Aorta (tissue), 5 donors: ENCODE data around the gene ANKRD13B. TPM values are rescaled to one million over a fixed set of nuclear protein-coding genes. Genes with fewer than 3 reads are reported as not detected.

Source experiments
- ATAC-seq: fragments of 200-7000 bp; cut with Tn5 transposase; one replicate; pipeline ENCODE4 v1.9.1; 2022; ENCODE audit warnings: moderate library complexity; ENCODE audit not compliant: low FRiP score
- DNase-seq, 2 donors: peaks; one replicate each; pipeline ENCODE4 v3.0.0-alpha.2; 2020
- H3K27ac ChIP-seq, 2 donors: one replicate each; pipeline ENCODE4 v1.5.1; 2013; ENCODE audit warnings: low read length in 2 of 2, mild to moderate bottlenecking in 2 of 2, moderate library complexity in 2 of 2, control low read depth in 1 of 2, inconsistent platforms in 1 of 2, low read depth in 1 of 2
- H3K27me3 ChIP-seq, 2 donors: one replicate each; pipeline ENCODE4 v1.6.1; 2013; ENCODE audit warnings: control low read depth in 1 of 2, low read length in 1 of 2, mild to moderate bottlenecking in 1 of 2, moderate library complexity in 1 of 2; ENCODE audit not compliant: insufficient read depth in 2 of 2, control insufficient read depth in 1 of 2
- H3K36me3 ChIP-seq, 2 donors: one replicate each; pipeline ENCODE4 v1.6.1; 2013; ENCODE audit warnings: control low read depth in 1 of 2, low read length in 1 of 2, mild to moderate bottlenecking in 1 of 2; ENCODE audit not compliant: insufficient read depth in 2 of 2, control insufficient read depth in 1 of 2
- H3K4me1 ChIP-seq, 2 donors: one replicate each; pipeline ENCODE4 v1.6.1; 2013; ENCODE audit warnings: low read length in 2 of 2, control low read depth in 1 of 2, mild to moderate bottlenecking in 1 of 2, moderate library complexity in 1 of 2; ENCODE audit not compliant: insufficient read depth in 2 of 2, control insufficient read depth in 1 of 2
- H3K4me3 ChIP-seq, 2 donors: one replicate each; pipeline ENCODE4 v1.5.1; 2013; ENCODE audit warnings: low read length in 2 of 2, control low read depth in 1 of 2, mild to moderate bottlenecking in 1 of 2
- H3K9me3 ChIP-seq: one replicate; pipeline ENCODE4 v1.6.1; 2013; ENCODE audit warnings: mild to moderate bottlenecking, low read length; ENCODE audit not compliant: control insufficient read depth
- WGBS, 2 donors: extraction: QIAGEN DNeasy Blood & Tissue Kit; methylation state at CpG; one replicate each; pipeline ENCODE4 v1.1.7; 2013; 5-methylcytosine and 5-hydroxymethylcytosine counted together
- intact Hi-C, 2 donors: fragments of 100-400 bp; cut with DNase I; formaldehyde crosslinking; loops; one replicate each; pipeline versions ENCODE4 v1.14.2 to v1.15.0; 2022
- long read RNA-seq, 2 donors: library from polyadenylated mRNA; unstranded; transcript quantifications; one replicate each; pipeline ENCODE4 v2.0.0, GENCODE V29; 2020 to 2021
- polyA plus RNA-seq, 2 donors: library from polyadenylated mRNA; stranded (reverse); fragments of 200-250 nt; gene quantifications; one replicate each; pipeline ENCODE4 v1.2.3, GENCODE V29; 2013
- total RNA-seq, 2 donors: library from RNA; stranded (reverse); fragmentation: NEBNext Ultra II Directional; extraction: Animal tissue kit (Norgen Biotek cat#: 25700); gene quantifications; one replicate each; pipeline ENCODE4 v1.2.1, GENCODE V29; 2021
- donor health status: healthy with polysubstance abuse.
- donor health status: Bipolar disorder and iron deficiency.
- donor health status: DM: no; HTN: no; CAD: no.
- donor health status: DM: no; HTN: no; CAD: no.
- donor health status: DM: yes; HTN: yes; CAD: no.

Gene ANKRD13B
- 10 to 100 TPM in 1 of 2 donors, 1 to 10 TPM in 1; 5.7 to 19.7 TPM for total RNA-seq
- 10 to 100 TPM in 1 of 2 donors, under 1 TPM in 1; 0.88 to 10.1 TPM for polyA plus RNA-seq
- long read RNA-seq, donor 1, partial matches to known transcripts: 2 of 3 reads
- long read RNA-seq, donor 1, other reads (novel, unspliced or antisense): 1 of 3 reads
- long read RNA-seq, donor 2, partial matches to known transcripts: 0 of 3 reads
- long read RNA-seq, donor 2, other reads (novel, unspliced or antisense): 3 of 3 reads

- no peak for ATAC-seq
- Histone ChIP-seq H3K4me3 (peak within 1 kb of the TSS; percentile 61 to 63), H3K4me1 (peaks cover 0 to 2% of the 10 kb centered on the region in 2 donors), H3K27ac (peak within 1 kb of the TSS in 1 of 2 donors; percentile 74), H3K9me3 (no peaks in the 10 kb centered on the region), H3K36me3 (no peaks in the 10 kb centered on the region), H3K27me3 (no peaks in the 10 kb centered on the region)
- WGBS, 2 donors: 0 to 1% methylated on average over 40 to 96 of the region's 96 CpGs
- DNase-seq: peak; percentile 72 to 87
- intact Hi-C loops: no loop called here
Observed at GRCh38 chr17:29592850-29593551, at the start of gene ANKRD13B. TSS of gene ANKRD13B (plus strand) at chr17:29593132. CDS start at chr17:29593622, 490 bp downstream.

GRCh38 chr17:29544066-29544465 is 48.9 kb upstream of the ANKRD13B start:
- DNase-seq (no peak), ATAC-seq (no peak)
- Histone ChIP-seq H3K4me1 (no peaks in the 10 kb centered on the region), H3K27ac (no peak overlapping the region), H3K4me3 (no peak overlapping the region), H3K36me3 (no peaks in the 10 kb centered on the region), H3K27me3 (no peaks in the 10 kb centered on the region), H3K9me3 (no peaks in the 10 kb centered on the region)
- WGBS, 2 donors: 74 to 77% methylated on average over 4 of the region's 4 CpGs
- intact Hi-C loops: no loop called here

- H3K36me3 ChIP-seq: no peaks in the 10 kb centered on the region
- intact Hi-C loops: no loop called here
- H3K4me3 ChIP-seq: no peak overlapping the region
- H3K27ac ChIP-seq: no peak overlapping the region
- DNase-seq: no peak
- H3K9me3 ChIP-seq: no peaks in the 10 kb centered on the region
- ATAC-seq: no peak
- H3K4me1 ChIP-seq: no peaks in the 10 kb centered on the region
- WGBS, 2 donors: 81 to 89% methylated on average over 1 of the region's 1 CpG
- H3K27me3 ChIP-seq: no peaks in the 10 kb centered on the region
Observed at GRCh38 chr17:29546085-29546484, 46.8 kb upstream of the ANKRD13B start.

- intact Hi-C loops: no loop called here
- Histone ChIP-seq H3K27ac (no peak overlapping the region), H3K27me3 (no peaks in the 10 kb centered on the region), H3K4me3 (no peak overlapping the region), H3K9me3 (no peaks in the 10 kb centered on the region), H3K36me3 (no peaks in the 10 kb centered on the region), H3K4me1 (no peaks in the 10 kb centered on the region)
- DNase-seq (no peak), ATAC-seq (no peak)
- WGBS, 2 donors: 85 to 92% methylated on average over 1 of the region's 1 CpG
Observed at GRCh38 chr17:29546830-29547229, 46.1 kb upstream of the ANKRD13B start.

- 24 to 27% methylated on average over 5 of the region's 5 CpGs for WGBS, 2 donors
- no peak for ATAC-seq
- H3K36me3 ChIP-seq: no peaks in the 10 kb centered on the region
- no peak overlapping the region for H3K27ac ChIP-seq
- H3K4me1 ChIP-seq: no peaks in the 10 kb centered on the region
- DNase-seq: no peak
- no peaks in the 10 kb centered on the region for H3K9me3 ChIP-seq
- H3K4me3 ChIP-seq: no peak overlapping the region
- intact Hi-C loops: no loop called here
- H3K27me3 ChIP-seq: no peaks in the 10 kb centered on the region
Observed at GRCh38 chr17:29549177-29549923, 43.6 kb upstream of the ANKRD13B start.

GRCh38 chr17:29555840-29556239 is 37.1 kb upstream of the ANKRD13B start:
- Histone ChIP-seq H3K4me1 (no peaks in the 10 kb centered on the region), H3K27me3 (no peaks in the 10 kb centered on the region), H3K36me3 (no peaks in the 10 kb centered on the region), H3K9me3 (no peaks in the 10 kb centered on the region), H3K27ac (no peak overlapping the region), H3K4me3 (no peak overlapping the region)
- 64 to 78% methylated on average over 3 of the region's 3 CpGs for WGBS, 2 donors
- DNase-seq (no peak), ATAC-seq (no peak)
- intact Hi-C loops: no loop called here

- Histone ChIP-seq H3K4me3 (no peak overlapping the region), H3K27me3 (no peaks in the 10 kb centered on the region), H3K9me3 (no peaks in the 10 kb centered on the region), H3K4me1 (no peaks in the 10 kb centered on the region), H3K27ac (no peak overlapping the region), H3K36me3 (no peaks in the 10 kb centered on the region)
- 80 to 89% methylated on average over 1 of the region's 1 CpG for WGBS, 2 donors
- ATAC-seq (no peak), DNase-seq (peak in 1 of 2 donors; percentile 27)
- intact Hi-C loops: no loop called here
Observed at GRCh38 chr17:29557085-29557738, 35.7 kb upstream of the ANKRD13B start.

GRCh38 chr17:29557739-29558116 is 35.2 kb upstream of the ANKRD13B start:
- Histone ChIP-seq H3K27ac (no peak overlapping the region), H3K9me3 (no peaks in the 10 kb centered on the region), H3K27me3 (no peaks in the 10 kb centered on the region), H3K4me3 (no peak overlapping the region), H3K4me1 (no peaks in the 10 kb centered on the region), H3K36me3 (no peaks in the 10 kb centered on the region)
- intact Hi-C loops: no loop called here
- no peak for DNase-seq
- ATAC-seq: no peak
